ENCODE measurements around the gene RREB1. TPM values are rescaled to one million over a fixed set of nuclear protein-coding genes. Genes with fewer than 3 reads are reported as not detected.

Gene RREB1
- total and polyA plus RNA-seq, 2 donors (not counting 3 experiments of a cell fraction or from before 2014, with no cell fraction given), result 3.7 to 33.0 TPM

- no peaks in the 10 kb centered on the region for H4K20me1 ChIP-seq (replicated peaks; ENCODE audit: control insufficient read depth, extremely low read depth, insufficient read depth, low read length)
- FAIRE-seq, result no peak
- peak overlapping the region; percentile 57 for H3K4me2 ChIP-seq (ENCODE audit: insufficient read depth, low read length)
- CTCF ChIA-PET, result interaction anchor here (0.8 to 2.1 kb wide), 3 partner anchors 15 to 564 kb away, joined by 3 to 15 read pairs (median 5); no protein-coding TSS in a partner anchor
- peaks cover 7% of the 10 kb centered on the region for H3K4me1 ChIP-seq (ENCODE audit: control insufficient read depth, extremely low read depth, insufficient read depth, low read length)
- TF ChIP-seq GATA2 (IDR thresholded peaks at IDR 0.05; ENCODE audit: insufficient read depth, insufficient read length, low read depth, low read length), result no peak
- TF ChIP-seq, protein P1, sequence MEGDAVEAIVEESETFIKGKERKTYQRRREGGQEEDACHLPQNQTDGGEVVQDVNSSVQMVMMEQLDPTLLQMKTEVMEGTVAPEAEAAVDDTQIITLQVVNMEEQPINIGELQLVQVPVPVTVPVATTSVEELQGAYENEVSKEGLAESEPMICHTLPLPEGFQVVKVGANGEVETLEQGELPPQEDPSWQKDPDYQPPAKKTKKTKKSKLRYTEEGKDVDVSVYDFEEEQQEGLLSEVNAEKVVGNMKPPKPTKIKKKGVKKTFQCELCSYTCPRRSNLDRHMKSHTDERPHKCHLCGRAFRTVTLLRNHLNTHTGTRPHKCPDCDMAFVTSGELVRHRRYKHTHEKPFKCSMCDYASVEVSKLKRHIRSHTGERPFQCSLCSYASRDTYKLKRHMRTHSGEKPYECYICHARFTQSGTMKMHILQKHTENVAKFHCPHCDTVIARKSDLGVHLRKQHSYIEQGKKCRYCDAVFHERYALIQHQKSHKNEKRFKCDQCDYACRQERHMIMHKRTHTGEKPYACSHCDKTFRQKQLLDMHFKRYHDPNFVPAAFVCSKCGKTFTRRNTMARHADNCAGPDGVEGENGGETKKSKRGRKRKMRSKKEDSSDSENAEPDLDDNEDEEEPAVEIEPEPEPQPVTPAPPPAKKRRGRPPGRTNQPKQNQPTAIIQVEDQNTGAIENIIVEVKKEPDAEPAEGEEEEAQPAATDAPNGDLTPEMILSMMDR (IDR thresholded peaks at IDR 0.05; ENCODE audit: extremely low read depth in 1 of 2, insufficient read depth in 1 of 2, low read depth in 1 of 2, low read length in 2 of 2), result no peak
- TF ChIP-seq JUN (IDR thresholded peaks at IDR 0.05; ENCODE audit: borderline replicate concordance, insufficient read depth, insufficient read length, low read depth), result no peak
- TF ChIP-seq MYC (IDR thresholded peaks at IDR 0.05; ENCODE audit: low read depth, low read length), result no peak
- TF ChIP-seq, protein P2, sequence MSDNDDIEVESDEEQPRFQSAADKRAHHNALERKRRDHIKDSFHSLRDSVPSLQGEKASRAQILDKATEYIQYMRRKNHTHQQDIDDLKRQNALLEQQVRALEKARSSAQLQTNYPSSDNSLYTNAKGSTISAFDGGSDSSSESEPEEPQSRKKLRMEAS (IDR thresholded peaks at IDR 0.05; ENCODE audit: insufficient read depth, insufficient read length), result no peak
- no peak for TF ChIP-seq POLR2AphosphoS5 (IDR thresholded peaks at IDR 0.05; ENCODE audit: insufficient read depth, low read depth, low read length)
- TF ChIP-seq POLR2A (IDR thresholded peaks at IDR 0.05; ENCODE audit: low read depth, low read length), result no peak
- TF ChIP-seq FOS (IDR thresholded peaks at IDR 0.05; ENCODE audit: borderline replicate concordance, insufficient read depth, low read length), result no peak
- TF ChIP-seq EZH2 (IDR thresholded peaks at IDR 0.05; ENCODE audit: borderline replicate concordance, low read depth, low read length, severe bottlenecking), result no peak
- H3K36me3 ChIP-seq (ENCODE audit: control insufficient read depth in 2 of 2, extremely low read depth in 1 of 2, insufficient read depth in 2 of 2, low read length in 2 of 2), result no peaks in the 10 kb centered on the region
- H3K79me2 ChIP-seq (ENCODE audit: control insufficient read depth, insufficient read depth, low read length), result no peaks in the 10 kb centered on the region
- H3K27me3 ChIP-seq (ENCODE audit: control insufficient read depth in 2 of 2, insufficient read depth in 2 of 2, low read length in 2 of 2), result no peaks in the 10 kb centered on the region
- H3K9me3 ChIP-seq (replicated peaks; ENCODE audit: control insufficient read depth, insufficient read depth, low read length), result no peaks in the 10 kb centered on the region
- peak overlapping the region; percentile 39 for H3K9ac ChIP-seq (replicated peaks; ENCODE audit: extremely low read depth, insufficient read depth, low read length)
- POLR2A ChIA-PET, result no interaction called here
- H3K27ac ChIP-seq (ENCODE audit: insufficient read depth, low read depth, low read length), result no peak overlapping the region
- intact Hi-C loops (cut with micrococcal nuclease) (no loop called here), dilution Hi-C loops (cut with MboI; ENCODE audit: extremely low pct_ligation_motif_present, low sequenced_read_pairs) (no loop called here)
- H2AFZ ChIP-seq (ENCODE audit: low read depth, low read length), result peak overlapping the region; percentile 51
- H3K4me3 ChIP-seq (replicated peaks in 1 of 3; ENCODE audit: insufficient read depth in 1 of 3, low read depth in 1 of 3, low read length in 3 of 3), result peak overlapping the region in 2 of 3 experiments; percentile 33 to 51
- no peak for DNase-seq (ENCODE audit: low read depth, low spot score)
- no TSS peak for BruUV-seq (replicated peaks)
- H3K9me1 ChIP-seq (replicated peaks; ENCODE audit: control insufficient read depth, extremely low read depth, insufficient read depth, low read length), result no peaks in the 10 kb centered on the region
Observed at GRCh38 chr6:7260291-7261031, 152.7 kb downstream of the RREB1 start.

Measured in endothelial cell of umbilical vein (primary cell).